ENCODE measurements around the gene CXCL12.

Gene CXCL12

DNA sequence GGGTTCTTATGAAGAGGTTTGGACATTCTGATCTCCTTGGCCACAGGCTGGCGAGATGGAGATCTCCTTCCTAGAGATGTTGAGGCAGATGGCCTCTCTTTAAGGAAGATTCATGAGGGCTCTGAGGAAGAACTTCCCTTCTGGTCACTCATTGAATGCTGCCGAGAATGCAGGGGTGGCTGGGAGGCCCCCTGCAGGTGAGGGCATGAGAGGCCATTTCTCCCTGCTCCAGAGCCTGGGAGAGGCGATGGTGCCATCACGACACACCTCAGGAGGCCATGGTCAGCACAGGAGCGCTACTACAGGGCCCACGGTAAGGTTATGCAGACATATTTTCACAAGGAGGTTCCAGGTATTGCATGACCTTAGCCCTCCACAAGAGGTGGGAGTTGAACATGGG, 40.2 kb downstream of the CXCL12 start:
- no peak for TF ChIP-seq EGR1 (IDR thresholded peaks at IDR 0.05)
- TF ChIP-seq TEAD4 (IDR thresholded peaks at IDR 0.05), result no peak
- no peak for TF ChIP-seq CEBPB (IDR thresholded peaks at IDR 0.05)
- TF ChIP-seq CREB1 (IDR thresholded peaks at IDR 0.05; ENCODE audit: low read depth), result no peak
- no peak for TF ChIP-seq NFIC (IDR thresholded peaks at IDR 0.05)
- TF ChIP-seq, protein P1, sequence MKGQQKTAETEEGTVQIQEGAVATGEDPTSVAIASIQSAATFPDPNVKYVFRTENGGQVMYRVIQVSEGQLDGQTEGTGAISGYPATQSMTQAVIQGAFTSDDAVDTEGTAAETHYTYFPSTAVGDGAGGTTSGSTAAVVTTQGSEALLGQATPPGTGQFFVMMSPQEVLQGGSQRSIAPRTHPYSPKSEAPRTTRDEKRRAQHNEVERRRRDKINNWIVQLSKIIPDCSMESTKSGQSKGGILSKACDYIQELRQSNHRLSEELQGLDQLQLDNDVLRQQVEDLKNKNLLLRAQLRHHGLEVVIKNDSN (IDR thresholded peaks at IDR 0.05), result no peak
- TF ChIP-seq EP300 (IDR thresholded peaks at IDR 0.05; ENCODE audit: borderline replicate concordance), result no peak
- no peak for TF ChIP-seq TCF12 (IDR thresholded peaks at IDR 0.05; ENCODE audit: low read depth)
- TF ChIP-seq FOXM1 (IDR thresholded peaks at IDR 0.05; ENCODE audit: borderline replicate concordance, low read depth), result no peak
- TF ChIP-seq, protein P2, sequence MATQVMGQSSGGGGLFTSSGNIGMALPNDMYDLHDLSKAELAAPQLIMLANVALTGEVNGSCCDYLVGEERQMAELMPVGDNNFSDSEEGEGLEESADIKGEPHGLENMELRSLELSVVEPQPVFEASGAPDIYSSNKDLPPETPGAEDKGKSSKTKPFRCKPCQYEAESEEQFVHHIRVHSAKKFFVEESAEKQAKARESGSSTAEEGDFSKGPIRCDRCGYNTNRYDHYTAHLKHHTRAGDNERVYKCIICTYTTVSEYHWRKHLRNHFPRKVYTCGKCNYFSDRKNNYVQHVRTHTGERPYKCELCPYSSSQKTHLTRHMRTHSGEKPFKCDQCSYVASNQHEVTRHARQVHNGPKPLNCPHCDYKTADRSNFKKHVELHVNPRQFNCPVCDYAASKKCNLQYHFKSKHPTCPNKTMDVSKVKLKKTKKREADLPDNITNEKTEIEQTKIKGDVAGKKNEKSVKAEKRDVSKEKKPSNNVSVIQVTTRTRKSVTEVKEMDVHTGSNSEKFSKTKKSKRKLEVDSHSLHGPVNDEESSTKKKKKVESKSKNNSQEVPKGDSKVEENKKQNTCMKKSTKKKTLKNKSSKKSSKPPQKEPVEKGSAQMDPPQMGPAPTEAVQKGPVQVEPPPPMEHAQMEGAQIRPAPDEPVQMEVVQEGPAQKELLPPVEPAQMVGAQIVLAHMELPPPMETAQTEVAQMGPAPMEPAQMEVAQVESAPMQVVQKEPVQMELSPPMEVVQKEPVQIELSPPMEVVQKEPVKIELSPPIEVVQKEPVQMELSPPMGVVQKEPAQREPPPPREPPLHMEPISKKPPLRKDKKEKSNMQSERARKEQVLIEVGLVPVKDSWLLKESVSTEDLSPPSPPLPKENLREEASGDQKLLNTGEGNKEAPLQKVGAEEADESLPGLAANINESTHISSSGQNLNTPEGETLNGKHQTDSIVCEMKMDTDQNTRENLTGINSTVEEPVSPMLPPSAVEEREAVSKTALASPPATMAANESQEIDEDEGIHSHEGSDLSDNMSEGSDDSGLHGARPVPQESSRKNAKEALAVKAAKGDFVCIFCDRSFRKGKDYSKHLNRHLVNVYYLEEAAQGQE (IDR thresholded peaks at IDR 0.05; ENCODE audit: low read depth), result no peak
- TF ChIP-seq TAF1 (IDR thresholded peaks at IDR 0.05; ENCODE audit: low read depth), result no peak
- TF ChIP-seq YY1 (IDR thresholded peaks at IDR 0.05; ENCODE audit: low read depth), result no peak

DNA sequence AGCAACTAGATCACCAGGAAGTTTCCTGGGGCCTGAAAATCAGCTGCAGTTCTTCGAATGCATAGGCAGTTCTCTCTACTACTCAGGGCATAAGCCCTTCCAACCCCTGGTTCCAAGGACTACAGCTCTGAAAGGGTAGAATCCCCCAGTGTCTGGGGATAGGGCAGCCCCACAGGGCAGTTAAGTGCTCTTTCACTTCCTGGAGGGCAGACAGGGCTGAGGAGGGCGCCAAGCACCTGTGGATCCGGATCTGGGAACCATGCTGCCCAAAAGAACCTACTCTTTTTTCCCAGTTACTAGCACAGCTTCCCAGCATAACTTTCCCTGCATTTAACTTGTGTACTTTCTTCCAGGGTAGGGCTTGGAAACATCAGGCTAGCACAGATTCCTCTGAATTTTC, 41.1 kb downstream of the CXCL12 start:
- TF ChIP-seq YY1 (IDR thresholded peaks at IDR 0.05; ENCODE audit: low read depth) (no peak), RAD21 (IDR thresholded peaks at IDR 0.05; ENCODE audit: low read depth) (peak; percentile 28; the same call in 1 of the 2 replicates)

DNA sequence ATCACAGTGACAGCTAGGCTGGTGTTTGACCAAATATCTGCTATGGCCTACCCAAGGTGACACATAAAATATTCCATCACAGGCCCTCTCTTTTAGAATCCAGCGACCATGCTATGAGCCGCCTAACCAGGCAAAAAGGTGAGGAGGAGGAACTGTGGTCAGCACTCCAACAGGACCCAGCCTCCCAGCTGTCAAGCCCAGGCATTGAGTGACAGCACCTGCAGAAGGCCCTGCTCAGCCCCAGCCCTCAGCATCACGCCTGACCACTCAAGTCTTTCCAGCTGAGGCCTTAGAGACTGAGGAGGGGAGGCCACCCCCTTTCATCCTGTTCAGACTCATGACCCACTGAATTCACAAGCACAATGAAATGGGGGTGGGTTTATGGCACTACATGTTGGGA, 43.0 kb downstream of the CXCL12 start:
- TF ChIP-seq, protein P2 (IDR thresholded peaks at IDR 0.05; ENCODE audit: low read depth), result no peak
- TF ChIP-seq RAD21 (IDR thresholded peaks at IDR 0.05; ENCODE audit: low read depth), result no peak
- no peak for TF ChIP-seq TCF12 (IDR thresholded peaks at IDR 0.05; ENCODE audit: low read depth)
- TF ChIP-seq ZBTB7A (IDR thresholded peaks at IDR 0.05; ENCODE audit: low read depth), result no peak
- no peak for TF ChIP-seq NFIC (IDR thresholded peaks at IDR 0.05)
- TF ChIP-seq CREB1 (IDR thresholded peaks at IDR 0.05; ENCODE audit: low read depth), result no peak
- TF ChIP-seq, protein P3, sequence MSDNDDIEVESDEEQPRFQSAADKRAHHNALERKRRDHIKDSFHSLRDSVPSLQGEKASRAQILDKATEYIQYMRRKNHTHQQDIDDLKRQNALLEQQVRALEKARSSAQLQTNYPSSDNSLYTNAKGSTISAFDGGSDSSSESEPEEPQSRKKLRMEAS (IDR thresholded peaks at IDR 0.05), result no peak
- no peak for TF ChIP-seq CEBPB (IDR thresholded peaks at IDR 0.05)
- no peak for TF ChIP-seq EP300 (IDR thresholded peaks at IDR 0.05; ENCODE audit: borderline replicate concordance)
- TF ChIP-seq, protein P1 (IDR thresholded peaks at IDR 0.05), result no peak
- TF ChIP-seq FOXM1 (IDR thresholded peaks at IDR 0.05; ENCODE audit: borderline replicate concordance, low read depth), result no peak
- no peak for TF ChIP-seq EGR1 (IDR thresholded peaks at IDR 0.05)
- no peak for TF ChIP-seq TAF1 (IDR thresholded peaks at IDR 0.05; ENCODE audit: low read depth)

DNA sequence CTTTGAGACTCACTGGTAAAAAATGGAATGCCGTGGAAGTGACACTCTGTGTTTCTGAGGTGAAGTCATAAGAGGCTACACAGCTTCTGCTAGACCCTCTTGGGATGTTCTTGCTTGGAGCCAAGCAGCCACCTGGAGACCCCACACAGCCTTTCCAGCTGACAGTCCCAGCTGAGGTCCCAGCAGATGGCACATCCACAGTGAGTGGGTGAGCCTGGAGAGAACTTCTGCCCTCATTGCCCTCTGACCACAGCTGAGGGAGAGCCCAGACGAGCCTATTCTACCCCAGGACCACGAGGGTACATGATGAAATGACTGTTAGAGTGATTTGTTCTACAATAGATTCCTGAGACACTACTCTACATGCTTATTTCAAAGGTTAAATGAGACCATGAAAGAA, 44.3 kb downstream of the CXCL12 start:
- TF ChIP-seq FOXM1 (IDR thresholded peaks at IDR 0.05; ENCODE audit: borderline replicate concordance, low read depth), result no peak
- no peak for TF ChIP-seq RAD21 (IDR thresholded peaks at IDR 0.05; ENCODE audit: low read depth)
- TF ChIP-seq EP300 (IDR thresholded peaks at IDR 0.05; ENCODE audit: borderline replicate concordance), result no peak
- TF ChIP-seq YY1 (IDR thresholded peaks at IDR 0.05; ENCODE audit: low read depth), result no peak
- TF ChIP-seq, protein P1 (IDR thresholded peaks at IDR 0.05), result no peak
- no peak for TF ChIP-seq NFIC (IDR thresholded peaks at IDR 0.05)
- no peak for TF ChIP-seq CEBPB (IDR thresholded peaks at IDR 0.05)
- no peak for TF ChIP-seq TCF12 (IDR thresholded peaks at IDR 0.05; ENCODE audit: low read depth)

DNA sequence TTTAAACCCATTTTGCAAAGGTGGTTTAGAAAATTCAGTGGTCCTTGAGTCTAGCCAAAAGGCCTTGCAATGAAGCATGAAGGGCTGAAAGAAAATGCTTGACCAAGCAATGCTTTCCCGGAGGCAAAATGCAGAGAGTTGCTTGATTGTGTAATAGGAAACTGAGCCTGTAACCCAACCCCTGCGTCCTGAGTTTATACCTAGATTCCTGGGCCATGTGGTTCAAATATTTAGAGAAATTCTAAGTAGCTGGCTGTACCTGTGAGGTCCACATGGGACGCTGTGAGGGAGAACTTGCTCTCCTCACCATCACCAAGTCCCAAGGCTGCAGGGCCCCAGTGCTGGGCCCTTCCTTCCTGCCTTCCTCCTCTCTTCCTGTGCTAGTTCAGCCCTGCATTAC, 45.7 kb downstream of the CXCL12 start:
- TF ChIP-seq TAF1 (IDR thresholded peaks at IDR 0.05; ENCODE audit: low read depth), result no peak
- TF ChIP-seq, protein P2 (IDR thresholded peaks at IDR 0.05; ENCODE audit: low read depth), result no peak
- no peak for TF ChIP-seq FOXM1 (IDR thresholded peaks at IDR 0.05; ENCODE audit: borderline replicate concordance, low read depth)
- TF ChIP-seq RAD21 (IDR thresholded peaks at IDR 0.05; ENCODE audit: low read depth), result 0 out of 2 replicates have a peak, but pooled peaks have one; percentile 2
- no peak for TF ChIP-seq EP300 (IDR thresholded peaks at IDR 0.05; ENCODE audit: borderline replicate concordance)
- peak; percentile 37 for TF ChIP-seq TEAD4 (IDR thresholded peaks at IDR 0.05)
- TF ChIP-seq, protein P3 (IDR thresholded peaks at IDR 0.05), result peak; percentile 36; the same call in 1 of the 2 replicates
- TF ChIP-seq TCF12 (IDR thresholded peaks at IDR 0.05; ENCODE audit: low read depth), result 0 out of 2 replicates have a peak, but pooled peaks have one; percentile 29
- TF ChIP-seq CEBPB (IDR thresholded peaks at IDR 0.05), result peak; percentile 83
